ENCODE data around the gene ADH7.

The ADH7 gene

DNA sequence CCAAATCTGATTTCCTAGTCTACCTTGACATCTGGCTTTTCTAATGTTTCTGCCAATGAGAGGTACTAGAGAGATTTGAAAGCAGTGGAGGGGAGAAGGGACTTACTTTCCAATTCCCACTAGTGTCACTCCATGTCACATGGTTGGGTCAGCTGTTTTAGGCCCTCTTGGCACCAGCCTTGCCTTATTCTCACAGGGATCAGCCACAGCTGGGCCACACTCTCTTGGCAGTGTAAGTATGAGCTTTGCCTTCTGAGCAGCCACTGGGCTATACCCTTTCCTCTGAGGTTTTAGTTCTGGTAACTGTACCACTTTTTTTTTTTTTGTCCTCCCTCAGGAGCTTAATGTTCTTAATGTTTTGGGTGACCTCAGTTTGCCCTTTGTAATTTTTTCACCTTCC is 72.4 kb downstream of the ADH7 start:
- Histone ChIP-seq H3F3A (ENCODE audit: control insufficient read depth, insufficient read depth) (no peaks in the 10 kb centered on the region), H4K20me1 (ENCODE audit: control insufficient read depth, insufficient read depth, low read depth, low read length) (no peaks in the 10 kb centered on the region), H3K36me3 (ENCODE audit: control insufficient read depth, low read length) (no peaks in the 10 kb centered on the region), H3K4me1 (ENCODE audit: control insufficient read depth, low read length) (no peaks in the 10 kb centered on the region), H3K4me3 (ENCODE audit: low read length) (no peak overlapping the region), H3K79me2 (ENCODE audit: control insufficient read depth, low read length) (no peaks in the 10 kb centered on the region), H3K27me3 (ENCODE audit: control insufficient read depth, low read length) (no peaks in the 10 kb centered on the region), H3K9me3 (ENCODE audit: control insufficient read depth, insufficient read depth, low read length) (no peaks in the 10 kb centered on the region), H3K4me2 (ENCODE audit: low read length) (no peak overlapping the region), H3K27ac (ENCODE audit: low read depth, low read length) (no peak overlapping the region), H3K9me2 (replicated peaks; ENCODE audit: control insufficient read depth, low read length) (no peaks in the 10 kb centered on the region)
- TF ChIP-seq EZH2phosphoT487 (IDR thresholded peaks at IDR 0.05; ENCODE audit: borderline replicate concordance, low read length) = no peak
- TF ChIP-seq, protein P1, sequence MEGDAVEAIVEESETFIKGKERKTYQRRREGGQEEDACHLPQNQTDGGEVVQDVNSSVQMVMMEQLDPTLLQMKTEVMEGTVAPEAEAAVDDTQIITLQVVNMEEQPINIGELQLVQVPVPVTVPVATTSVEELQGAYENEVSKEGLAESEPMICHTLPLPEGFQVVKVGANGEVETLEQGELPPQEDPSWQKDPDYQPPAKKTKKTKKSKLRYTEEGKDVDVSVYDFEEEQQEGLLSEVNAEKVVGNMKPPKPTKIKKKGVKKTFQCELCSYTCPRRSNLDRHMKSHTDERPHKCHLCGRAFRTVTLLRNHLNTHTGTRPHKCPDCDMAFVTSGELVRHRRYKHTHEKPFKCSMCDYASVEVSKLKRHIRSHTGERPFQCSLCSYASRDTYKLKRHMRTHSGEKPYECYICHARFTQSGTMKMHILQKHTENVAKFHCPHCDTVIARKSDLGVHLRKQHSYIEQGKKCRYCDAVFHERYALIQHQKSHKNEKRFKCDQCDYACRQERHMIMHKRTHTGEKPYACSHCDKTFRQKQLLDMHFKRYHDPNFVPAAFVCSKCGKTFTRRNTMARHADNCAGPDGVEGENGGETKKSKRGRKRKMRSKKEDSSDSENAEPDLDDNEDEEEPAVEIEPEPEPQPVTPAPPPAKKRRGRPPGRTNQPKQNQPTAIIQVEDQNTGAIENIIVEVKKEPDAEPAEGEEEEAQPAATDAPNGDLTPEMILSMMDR (IDR thresholded peaks at IDR 0.05; ENCODE audit: low read depth, low read length, poor library complexity, severe bottlenecking) = no peak
